Measurements from ENCODE around the gene FHDC1.
A peak's percentile ranks its signal among the peaks of the same experiment; 100 is the strongest.

FHDC1 gene

DNA sequence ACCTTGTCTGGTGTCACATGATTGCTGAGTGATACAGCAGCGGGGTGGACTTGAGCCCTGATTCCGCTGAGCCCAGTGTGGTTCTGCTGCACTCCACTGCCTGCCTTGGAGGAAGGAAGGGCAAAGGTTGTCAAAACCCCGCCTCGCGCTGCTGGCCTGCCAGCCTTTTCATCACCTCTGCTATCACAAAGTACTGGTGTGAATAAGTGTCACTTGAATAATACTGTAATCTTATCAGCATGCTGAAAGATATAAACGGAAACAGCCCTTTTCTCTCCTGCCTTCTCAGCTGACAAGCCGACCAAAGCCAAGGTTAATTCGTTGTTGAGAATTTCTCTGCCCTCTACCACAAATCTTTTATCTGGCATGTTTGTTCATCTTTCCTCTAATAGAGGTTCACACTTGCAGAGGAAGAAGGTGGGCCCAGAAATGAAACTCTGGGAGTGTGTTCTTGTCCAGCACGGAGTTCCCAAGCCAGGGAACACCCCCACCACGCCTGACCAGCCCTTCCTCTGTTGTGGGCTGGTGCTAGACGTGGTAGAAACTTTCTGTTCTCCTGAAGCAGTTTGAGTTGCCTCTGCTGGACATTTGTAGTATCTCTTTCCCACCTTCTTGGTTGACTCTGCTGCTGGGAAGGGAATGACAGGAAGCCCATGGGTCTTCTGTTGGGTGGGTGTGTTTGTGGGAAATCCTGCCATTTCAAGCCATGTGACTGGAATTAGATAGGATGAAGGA, 21.5 kb downstream of the FHDC1 start:
- no peak for DNase-seq (ENCODE audit: low read depth)

DNA sequence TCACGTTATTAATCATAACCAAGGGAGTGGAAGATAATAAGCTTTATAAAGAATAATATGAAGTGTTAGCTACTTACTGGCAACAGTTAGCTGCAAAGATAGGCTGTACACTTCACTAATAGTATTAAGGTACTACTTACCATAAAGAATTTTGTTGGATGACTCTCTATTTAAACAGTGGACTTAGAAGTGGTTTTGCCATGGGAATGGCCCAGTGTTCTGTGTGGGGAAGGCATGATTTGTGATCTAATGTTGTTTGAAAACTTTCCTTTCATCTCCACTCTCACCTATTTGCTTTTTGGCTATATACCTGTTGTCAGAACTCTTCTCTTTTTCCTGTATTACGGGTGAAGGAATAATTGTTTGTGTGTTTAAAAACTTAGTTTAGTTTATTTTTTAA, 23.0 kb downstream of the FHDC1 start:
- no peak for DNase-seq (ENCODE audit: low read depth)

- DNase-seq (ENCODE audit: low read depth) = no peak
Measured at GRCh38 chr4:152960082-152960481, 24.0 kb downstream of the FHDC1 start.

DNA sequence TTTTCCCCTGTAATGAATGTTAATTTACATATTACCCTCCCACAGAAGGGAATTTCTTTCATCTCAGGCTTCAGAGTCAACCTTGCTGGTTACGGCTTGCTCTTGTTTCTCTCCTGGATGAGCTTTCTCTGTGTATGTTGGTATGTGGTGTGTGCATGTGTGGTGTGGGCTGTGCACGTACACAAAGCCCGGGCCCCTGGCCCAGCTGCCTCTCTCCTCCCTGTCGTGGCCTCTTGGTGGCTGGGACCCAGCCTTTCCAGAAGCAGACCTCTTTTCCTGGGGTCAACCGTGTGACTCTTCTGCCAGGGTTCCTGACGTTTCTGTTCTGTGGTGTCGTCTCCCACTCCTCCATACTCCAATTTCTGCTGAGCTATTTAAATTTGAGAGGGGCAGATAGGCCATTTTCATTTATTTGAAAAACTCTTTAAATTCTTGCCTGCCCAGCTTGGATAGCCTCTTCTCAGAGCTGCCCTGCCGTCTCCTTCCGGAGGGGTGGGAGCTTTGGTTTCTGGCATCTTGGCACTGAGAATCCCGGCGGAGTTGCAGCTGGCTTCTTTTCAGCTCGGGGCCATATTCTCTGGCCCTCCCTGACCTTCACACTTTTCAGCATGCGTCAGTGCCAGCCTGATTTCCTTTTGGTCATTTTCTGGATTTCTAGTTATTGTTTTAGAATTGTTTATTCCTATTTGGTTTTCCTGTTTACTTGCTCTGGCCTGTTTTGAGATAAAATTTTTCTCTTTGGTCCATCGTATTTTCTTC, 25.1 kb downstream of the FHDC1 start:
- DNase-seq (ENCODE audit: low read depth) = no peak

DNA sequence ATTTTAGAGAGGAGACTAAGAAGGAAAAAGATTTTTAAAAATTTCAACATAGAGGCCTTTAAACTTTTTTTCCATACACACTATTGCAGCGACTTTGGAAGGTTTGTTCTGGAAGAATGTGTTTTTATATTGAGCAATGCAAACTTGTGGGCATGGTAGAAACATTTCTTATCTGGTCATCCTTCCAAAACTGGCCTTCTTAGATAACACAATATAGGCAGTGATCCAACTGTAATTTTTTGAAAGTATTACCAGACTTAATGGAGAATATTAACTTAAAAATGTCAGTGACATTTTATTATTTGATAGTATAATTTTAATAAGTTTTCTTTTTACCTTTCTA, 25.6 kb downstream of the FHDC1 start:
- DNase-seq (ENCODE audit: low read depth) = no peak

DNA sequence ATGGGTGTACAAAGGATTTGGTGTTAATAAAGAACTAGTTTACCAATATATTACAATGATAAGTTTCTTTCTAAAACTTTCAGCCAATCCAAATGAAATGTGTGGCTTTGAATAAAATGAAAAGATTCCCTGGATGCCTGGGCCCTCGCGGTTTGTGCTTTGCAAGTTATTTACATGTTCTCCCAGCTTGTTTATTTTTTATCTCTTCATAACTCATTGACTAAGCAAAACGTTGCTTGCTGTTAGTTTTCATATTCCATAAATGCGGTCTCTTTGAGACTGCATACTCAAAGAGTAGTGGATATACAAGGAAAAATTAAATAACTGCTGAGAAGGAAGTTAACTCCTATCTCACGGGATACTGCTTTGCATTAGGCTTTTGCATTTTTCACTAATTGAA, 26.0 kb downstream of the FHDC1 start:
- DNase-seq (ENCODE audit: low read depth) = no peak

- no peak for DNase-seq (ENCODE audit: low read depth)
Measured at GRCh38 chr4:152964335-152964734, 28.2 kb downstream of the FHDC1 start.

DNA sequence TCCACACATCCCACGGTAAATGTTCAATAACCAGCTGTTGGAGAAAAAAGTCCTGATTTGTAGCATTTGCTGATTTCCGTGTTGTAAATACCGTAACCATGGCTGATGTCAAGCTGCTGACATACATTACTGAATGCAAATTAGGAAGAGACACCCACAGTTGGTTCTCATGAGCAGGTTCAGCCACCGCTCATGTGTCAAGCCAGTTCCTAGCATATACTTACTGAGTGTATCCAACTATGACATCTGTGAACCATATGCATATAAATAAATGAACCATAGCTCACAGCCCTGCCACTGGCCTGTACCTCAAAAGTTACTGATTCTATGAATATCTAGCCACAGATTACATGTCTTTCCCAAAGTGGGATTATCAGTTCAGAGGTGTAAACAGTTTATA, 29.5 kb downstream of the FHDC1 start:
- no peak for DNase-seq (ENCODE audit: low read depth)

- no peak for DNase-seq (ENCODE audit: low read depth)
Measured at GRCh38 chr4:152967907-152968306, 31.8 kb downstream of the FHDC1 start.

GRCh38 chr4:152968806-152969394, 32.8 kb downstream of the FHDC1 start:
- DNase-seq (ENCODE audit: low read depth) = no peak

- no peak for DNase-seq (ENCODE audit: low read depth)
Measured at GRCh38 chr4:152970102-152970820, 34.1 kb downstream of the FHDC1 start.

DNA sequence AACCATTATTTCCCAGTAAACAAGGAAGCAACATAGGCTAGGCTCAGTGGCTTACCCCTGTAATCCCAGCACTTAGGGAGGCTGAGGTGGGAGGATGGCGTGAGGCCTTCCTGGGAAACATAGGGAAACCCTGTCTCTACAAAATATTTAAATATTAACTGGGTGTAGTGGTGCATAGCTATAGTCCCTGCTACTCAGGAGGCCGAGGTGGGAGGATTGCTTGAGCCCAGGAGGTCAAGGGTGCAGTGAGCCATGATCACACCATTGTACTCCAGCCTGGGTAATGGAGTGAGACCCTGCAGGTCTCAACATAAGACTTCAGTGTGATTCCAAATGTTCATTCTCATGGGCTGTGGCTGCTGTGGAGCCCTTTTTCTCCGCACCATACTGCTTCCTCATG, 34.9 kb downstream of the FHDC1 start:
- DNase-seq (ENCODE audit: low read depth) = no peak

DNA sequence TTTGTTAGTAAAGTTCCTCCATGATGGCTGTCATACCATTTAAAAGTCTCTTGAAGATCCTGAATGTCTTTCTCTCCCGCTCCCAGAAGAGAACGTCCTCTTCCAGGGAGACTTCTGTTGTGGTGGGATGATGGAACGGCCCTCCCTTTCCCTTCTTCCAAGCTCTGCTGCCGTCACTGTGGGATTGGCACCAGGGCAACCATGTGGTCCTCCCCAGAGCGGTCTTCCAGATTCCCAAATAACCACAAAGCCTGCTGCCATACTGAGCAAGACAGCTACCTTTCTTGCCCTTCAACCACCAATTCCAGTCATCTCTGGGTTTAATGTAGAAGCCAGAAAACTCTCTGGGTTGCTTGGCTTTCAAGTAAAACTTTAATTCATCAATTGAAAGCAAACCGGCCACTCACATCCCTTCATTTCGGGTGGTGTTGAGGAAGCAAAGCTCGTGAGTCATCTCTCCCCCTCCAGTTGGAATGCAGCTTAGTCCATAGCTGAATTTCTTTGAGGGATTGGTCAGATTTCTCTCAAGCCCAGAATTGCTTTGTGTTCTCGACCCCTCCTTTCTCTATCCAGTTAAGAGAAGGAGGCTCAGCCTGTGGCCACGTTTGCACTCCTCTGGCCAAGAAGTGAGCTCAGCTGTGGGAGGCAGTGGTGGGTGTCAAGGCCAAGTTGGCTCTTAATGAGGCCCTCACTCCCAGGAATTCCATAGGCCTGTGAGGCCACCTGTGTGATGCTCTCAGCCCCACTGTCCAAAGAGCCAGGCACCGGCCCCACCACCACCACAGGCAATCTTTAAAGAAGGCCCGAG, 36.9 kb downstream of the FHDC1 start:
- peak; percentile 46 for DNase-seq (ENCODE audit: low read depth)

DNA sequence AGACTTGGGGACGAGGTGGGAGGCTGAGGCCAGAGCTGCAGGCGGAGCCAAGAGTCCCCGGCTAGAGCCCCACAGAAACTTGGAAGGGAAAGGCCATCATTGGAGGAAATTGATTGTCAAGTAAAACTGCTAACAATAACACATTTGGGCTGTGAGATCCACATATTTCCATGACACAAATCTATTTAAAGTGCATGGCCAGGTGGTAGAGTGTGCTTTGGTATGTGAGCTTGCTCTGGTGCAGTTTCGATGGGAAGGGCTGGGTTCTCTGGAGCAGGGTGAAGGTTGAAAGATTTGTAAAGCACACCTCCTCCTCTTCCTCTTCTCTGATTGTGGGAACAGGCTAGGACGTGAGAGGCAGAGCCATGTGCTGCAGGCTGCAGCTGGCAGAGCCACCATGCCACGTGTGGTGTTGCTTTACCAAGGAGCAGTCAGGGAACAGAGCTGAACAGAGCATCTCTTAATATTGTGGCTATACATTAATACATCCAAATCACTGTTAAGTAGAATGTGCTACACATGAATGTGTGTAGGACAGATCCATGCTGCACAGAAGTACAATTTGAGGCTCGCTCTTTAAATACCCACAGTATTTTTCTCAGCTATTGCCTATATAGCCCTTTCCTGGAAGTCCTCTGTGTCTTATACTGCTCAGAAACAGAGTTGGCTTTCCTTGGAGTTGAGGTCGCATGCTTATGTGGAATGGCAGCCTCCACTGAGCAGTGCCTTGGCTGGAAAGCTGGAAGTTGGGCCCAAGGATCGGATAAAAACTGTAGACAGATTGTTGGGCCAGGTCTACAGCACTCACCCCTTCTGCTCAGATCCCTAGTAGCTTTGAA, 37.7 kb downstream of the FHDC1 start:
- no peak for DNase-seq (ENCODE audit: low read depth)

- DNase-seq (ENCODE audit: low read depth) = no peak
Measured at GRCh38 chr4:152974468-152975379, 38.6 kb downstream of the FHDC1 start.

GRCh38 chr4:152975380-152976211, 39.5 kb downstream of the FHDC1 start:
- no peak for DNase-seq (ENCODE audit: low read depth)

DNA sequence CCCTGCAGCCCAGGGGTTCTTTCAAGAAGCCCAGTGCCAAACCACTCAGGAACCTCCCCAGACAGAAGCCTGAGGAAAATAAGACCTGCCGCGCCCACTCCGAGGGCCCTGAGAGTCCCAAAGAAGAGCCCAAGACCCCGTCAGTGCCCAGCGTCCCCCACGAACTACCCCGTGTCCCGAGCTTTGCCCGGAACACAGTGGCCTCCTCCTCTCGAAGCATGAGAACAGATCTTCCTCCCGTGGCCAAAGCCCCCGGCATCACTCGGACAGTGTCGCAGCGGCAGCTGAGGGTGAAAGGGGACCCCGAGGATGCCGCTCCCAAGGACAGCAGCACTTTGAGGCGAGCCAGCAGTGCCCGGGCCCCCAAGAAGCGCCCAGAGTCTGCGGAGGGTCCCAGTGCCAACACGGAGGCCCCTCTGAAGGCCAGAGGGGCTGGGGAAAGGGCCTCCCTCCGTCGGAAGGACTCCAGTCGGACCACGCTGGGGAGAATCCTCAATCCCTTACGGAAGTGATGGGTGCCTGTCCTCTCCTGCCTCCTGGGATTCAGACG, 40.2 kb downstream of the FHDC1 start:
- DNase-seq (ENCODE audit: low read depth) = no peak

DNA sequence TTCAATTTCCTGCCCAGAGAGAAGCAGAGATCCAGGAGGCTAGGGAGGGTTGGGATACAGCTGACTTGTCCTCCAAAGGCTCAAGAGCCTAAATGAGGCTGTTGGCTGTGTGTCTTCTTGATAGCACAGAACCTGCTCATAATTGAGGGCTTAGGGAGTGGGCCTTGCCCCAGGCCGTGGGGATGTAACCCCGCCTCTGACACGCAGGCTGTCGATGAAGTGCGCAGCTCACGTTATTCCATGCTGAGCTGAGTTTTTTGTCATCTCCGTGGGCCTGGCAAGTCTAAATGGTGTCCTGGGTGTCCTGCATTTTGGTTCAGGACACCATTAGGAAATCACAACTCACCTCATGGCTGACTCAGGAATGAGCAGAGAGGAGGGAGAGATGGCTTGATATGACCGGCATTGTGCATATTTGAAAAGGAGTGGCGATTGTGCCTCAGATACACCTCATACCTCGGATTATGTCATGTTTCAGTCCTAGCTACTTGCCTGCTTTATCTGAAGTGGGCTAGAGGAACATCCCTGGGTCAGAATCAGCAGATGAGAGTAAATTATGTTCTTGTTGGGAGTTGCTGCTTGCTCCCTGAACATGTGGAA, 43.7 kb downstream of the FHDC1 start:
- DNase-seq (ENCODE audit: low read depth) = no peak
